Activated CD4-positive, alpha-beta T cell treated with anti-CD3 and anti-CD28 coated beads, Interleukin-2, amount 50 U/mL, for 48 hours (primary cell): ENCODE measurements around the gene RBM42.
"Not testable (repeated sequence)": the region's sequence is repeated elsewhere in the genome, so short reads cannot be mapped to it uniquely, and the experiment has no call there.

Experiments
- DNase-seq, 2 experiments: peaks; one replicate each; pipeline ENCODE4 v3.0.0-alpha.2; 2020

RBM42 gene, protein sequence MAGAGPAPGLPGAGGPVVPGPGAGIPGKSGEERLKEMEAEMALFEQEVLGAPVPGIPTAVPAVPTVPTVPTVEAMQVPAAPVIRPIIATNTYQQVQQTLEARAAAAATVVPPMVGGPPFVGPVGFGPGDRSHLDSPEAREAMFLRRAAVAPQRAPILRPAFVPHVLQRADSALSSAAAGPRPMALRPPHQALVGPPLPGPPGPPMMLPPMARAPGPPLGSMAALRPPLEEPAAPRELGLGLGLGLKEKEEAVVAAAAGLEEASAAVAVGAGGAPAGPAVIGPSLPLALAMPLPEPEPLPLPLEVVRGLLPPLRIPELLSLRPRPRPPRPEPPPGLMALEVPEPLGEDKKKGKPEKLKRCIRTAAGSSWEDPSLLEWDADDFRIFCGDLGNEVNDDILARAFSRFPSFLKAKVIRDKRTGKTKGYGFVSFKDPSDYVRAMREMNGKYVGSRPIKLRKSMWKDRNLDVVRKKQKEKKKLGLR

DNA sequence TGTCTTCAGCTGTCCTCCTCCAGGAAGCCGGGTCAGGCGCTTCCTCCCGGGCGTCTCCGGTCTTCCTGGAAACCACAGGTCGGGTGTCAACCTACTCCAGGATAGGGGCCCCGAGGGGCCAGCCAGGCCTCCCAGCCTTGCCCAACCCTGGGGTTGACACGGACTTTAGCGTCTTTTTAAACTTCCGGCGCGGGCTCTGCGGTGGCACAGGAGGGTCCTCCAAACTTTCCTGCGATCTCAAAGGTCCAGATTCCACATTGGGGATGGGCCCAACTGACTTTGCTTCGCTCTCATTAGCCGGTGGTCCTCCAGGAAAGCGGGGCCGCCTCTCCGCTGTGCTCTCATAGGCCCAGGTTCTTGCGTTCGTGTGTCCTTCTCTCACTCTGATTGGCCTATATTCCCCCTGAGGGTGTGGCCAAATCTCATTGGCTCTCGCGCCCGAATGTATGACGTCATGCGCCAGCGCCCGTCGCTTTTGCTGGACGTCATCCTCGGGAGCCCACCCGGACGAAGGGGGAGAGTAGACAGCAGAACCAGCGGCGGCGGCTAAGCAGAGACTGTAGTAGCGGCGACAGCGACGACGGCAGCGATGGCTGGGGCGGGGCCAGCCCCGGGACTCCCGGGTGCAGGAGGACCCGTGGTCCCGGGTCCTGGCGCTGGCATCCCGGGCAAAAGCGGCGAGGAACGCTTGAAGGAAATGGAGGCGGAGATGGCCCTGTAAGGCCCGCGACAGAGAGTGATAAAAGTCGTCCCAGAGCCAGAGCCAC lies at the start of gene RBM42:
TSS of gene RBM42 (plus strand) at position 472 of the 767 bp plus-strand sequence. CDS start at position 590, 118 bp downstream.
- DNase-seq = peak; percentile 96 to 97

GRCh38 chr19:35582760-35583159 lies 46.1 kb upstream of the RBM42 start:
- no peak for DNase-seq

DNA sequence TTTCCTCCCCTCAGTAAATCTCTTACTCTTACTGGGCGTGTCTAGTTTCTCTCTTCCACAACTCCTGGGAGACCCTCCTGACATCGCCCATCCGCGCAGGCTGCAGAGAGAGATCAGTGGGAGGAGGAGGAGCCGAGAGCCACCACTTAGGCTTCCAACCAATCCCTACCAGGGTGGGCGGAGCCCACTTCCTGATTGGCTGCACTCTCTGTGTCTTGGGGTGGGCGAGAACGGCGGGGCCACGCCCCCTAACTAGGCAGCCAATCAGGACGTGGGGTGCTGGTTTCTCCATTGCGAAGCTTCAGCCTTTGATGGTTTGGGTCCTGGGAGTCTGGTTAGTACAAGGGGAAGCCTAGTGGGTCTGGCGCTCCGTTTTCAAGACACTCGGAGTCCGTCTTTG lies 43.0 kb upstream of the RBM42 start, which contains the start of gene PMIS2:
TSS of gene PMIS2 (plus strand) at position 326 of the 400 bp plus-strand sequence. CDS start 87 bp downstream, outside the sequence.
- DNase-seq = peak in 1 of 2 experiments; percentile 16

DNA sequence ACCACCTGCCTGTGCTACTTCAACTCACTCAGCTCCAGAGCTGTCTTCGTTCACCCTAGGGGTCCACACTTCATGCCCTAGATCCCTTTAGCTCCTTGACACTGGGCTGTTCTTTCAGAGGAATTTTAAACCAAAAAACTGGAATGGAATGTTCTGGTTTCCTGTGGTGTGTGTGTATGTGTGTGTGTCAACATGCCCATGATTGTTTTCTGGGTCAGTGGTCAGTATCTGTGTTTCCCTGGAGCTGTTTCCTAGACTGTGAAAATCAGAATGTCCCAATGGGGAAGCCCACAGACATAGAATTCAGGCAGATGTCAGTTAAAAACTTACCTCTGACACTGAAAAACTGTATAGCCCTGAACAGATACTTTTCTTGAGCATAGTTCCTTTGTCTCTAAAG lies 41.5 kb upstream of the RBM42 start:
- no peak for DNase-seq

DNA sequence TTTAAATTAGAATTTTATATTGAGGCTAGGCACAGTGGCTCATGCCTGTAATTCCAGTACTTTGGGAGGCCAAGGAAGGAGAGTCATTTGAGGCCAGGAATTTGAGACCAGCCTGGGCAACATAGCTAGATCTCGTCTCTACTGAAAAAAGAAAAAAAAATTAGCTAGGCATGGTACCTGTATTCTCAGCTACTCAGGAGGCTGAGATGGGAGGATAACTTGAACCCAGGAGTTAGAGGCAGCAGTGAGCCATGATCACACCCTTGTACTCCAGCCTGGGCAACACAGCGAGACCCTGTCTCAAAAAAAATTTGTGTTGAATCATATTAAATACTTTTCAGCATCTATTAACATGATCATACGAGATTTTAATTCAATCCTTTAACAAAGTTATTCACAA lies 38.0 kb upstream of the RBM42 start:
- no peak for DNase-seq

DNA sequence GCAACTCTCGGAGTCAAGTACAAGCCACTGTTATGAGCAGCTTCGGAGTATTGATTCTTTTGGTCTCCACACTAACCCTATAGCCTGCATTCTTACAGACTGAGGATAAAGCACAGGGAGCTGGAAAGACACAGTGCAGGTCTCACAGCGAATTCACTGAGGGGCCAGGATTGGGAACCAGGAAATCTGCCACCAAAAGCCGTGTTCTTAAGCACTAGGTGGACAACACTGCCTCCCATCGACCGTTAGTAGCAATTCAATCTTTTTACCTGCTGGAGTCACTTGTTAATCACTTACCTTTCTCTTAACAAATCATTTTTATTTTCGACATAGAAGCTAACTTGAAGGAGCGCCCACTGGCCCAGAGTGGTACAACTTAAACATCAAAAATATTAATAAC lies 36.6 kb upstream of the RBM42 start:
- peak; percentile 16 to 24 for DNase-seq

DNA sequence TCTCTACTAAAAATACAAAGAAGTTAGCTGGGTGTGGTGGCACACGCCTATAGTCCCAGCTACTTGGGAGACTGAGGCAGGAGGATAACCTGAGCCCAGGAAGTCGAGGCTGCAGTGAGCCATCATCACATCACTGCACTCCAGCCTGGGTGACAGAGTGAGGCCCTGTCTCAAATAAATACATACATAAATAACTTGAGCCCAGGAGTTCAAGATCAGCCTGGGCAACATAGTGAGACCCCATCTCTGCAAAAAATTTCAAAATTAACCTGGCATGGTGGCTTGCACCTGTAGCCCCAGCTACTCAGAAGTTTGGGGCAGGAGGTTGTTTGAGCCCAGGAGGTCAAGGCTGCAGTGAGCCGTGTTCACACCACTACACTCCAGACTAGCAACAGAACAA lies 33.8 kb upstream of the RBM42 start:
- DNase-seq = not testable (repeated sequence)

DNA sequence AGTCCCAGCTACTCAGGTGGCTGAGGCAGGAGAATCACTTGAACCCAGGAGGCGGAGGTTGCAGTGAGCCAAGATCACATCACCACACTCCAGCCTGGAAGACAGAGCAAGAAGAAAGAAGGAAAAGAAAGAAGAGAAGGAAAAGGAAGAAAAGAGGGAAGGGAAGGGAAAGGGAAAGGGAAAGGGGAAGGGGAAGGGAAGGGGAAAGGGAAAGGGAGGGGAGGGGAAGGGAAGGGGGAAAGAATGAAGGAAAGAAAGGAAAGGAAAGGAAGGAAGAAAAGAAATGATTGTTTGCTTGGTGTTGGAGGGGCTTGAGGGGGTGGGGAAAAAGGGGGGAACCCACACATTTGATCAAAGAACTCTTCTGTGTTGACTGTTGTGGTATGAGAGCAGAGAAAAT lies 32.9 kb upstream of the RBM42 start:
- DNase-seq = no peak

DNA sequence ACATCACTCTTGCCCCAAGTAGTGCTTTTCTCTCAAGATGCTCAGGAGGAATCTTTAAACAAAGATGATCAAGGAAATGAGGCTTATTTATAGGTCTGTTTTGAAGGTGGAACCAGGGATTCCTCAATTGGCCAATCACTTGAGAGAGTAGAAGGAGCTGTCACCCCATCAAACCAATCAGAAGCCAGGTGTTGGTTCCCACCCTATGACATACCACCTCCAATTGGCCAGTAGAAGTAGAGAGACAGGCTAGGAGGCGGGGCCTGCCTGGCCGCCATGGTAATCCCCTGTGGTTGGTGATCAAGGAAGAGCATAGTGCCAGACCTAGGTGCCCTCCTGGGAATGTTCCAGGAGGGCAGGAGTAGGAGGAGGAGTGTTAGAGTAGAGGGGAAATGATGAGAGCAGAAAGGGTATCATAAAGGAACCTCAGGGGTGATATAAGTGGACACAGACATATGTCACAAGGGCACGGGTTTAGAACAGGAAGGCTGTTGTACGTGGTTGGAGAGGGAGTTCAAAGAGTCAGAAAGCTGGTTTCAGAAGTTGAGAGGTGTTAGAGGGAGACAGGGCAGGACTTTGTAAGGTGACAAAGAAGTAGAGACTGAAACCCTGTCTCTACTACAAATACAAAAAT lies 32.4 kb upstream of the RBM42 start:
- DNase-seq = peak; percentile 22 to 23

DNA sequence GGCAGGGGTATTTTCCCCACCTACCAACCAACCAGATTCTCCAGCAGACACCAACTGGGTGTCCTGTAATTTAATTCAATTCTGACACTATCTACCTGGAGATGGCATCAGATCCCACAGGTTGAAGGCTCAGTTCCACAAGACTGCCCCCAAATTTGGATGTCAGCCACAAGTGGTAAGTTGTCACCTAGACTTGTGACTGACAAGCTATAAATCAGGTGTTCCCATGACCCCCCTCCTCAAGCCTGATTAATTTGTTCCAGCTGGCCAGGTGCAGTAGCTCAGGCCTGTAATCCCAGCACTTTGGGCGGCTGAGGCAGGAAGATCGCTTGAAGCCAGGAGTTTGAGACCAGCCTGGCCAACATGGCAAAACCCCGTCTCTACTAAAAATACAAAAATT lies 26.9 kb upstream of the RBM42 start:
- DNase-seq = no peak

DNA sequence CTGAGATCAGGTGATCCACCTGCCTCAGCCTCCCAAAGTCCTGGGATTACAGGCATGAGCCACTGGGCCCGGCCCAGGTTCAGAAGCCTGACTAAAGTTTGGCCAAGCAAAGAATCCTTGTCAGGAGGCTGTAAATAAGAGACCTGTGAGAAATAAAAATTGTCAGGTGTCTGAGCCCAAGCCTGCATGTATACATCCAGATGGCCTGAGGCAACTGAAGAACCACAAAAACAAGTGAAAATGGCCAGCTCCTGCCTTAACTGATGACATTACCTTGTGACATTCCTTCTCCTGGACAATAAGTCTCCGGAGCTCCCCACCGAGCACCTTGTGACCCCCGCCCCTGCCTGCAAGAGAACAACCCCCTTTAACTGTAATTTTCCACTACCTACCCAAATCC lies 24.4 kb upstream of the RBM42 start:
- not testable (repeated sequence) for DNase-seq

- not testable (repeated sequence) for DNase-seq
Observed at GRCh38 chr19:35607170-35607569, 21.7 kb upstream of the RBM42 start.

DNA sequence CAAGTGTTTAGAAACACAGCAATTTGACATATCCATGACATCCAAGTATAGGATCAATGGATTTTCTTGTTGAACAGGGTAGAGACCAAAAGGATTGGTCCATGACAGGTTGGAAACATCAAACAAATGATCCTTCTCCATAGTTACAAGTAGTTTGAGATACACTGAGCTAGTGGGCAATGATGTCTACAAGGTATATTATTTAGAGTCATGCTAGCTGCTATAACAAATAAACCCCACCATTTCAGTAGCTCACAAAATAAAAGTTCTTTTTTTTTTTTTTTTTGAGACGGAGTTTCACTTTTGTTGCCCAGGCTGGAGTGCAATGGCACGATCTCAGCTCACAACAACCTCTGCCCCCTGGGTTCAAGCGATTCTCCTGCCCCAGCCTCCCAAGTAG lies 21.2 kb upstream of the RBM42 start:
- DNase-seq = no peak

GRCh38 chr19:35608251-35608650 lies 20.6 kb upstream of the RBM42 start:
- no peak for DNase-seq

DNA sequence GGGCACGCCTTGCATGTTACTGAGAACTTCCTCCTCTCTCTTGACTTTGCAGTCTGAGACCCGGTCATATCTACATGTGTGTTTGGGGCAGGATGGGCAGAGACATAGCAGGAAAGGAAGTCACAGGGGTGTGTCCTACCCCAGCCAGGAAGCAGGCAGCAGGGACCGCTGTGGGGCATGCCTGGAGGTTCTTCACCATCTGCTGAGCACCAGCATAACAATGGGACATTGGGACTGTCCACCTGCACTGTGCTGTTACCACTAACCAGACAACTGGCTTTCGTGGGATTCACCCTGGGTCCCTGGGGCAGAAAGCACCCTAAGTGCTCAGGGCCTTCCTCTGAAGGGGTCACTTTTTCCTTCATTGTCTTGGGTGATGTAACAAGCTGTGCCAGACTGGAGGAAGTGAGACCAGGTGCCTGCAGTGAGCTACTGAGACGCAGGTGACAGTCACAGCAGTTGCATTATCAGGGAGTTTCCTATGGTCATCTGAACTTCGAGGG lies 18.9 kb upstream of the RBM42 start:
- DNase-seq = peak; percentile 24 to 30

DNA sequence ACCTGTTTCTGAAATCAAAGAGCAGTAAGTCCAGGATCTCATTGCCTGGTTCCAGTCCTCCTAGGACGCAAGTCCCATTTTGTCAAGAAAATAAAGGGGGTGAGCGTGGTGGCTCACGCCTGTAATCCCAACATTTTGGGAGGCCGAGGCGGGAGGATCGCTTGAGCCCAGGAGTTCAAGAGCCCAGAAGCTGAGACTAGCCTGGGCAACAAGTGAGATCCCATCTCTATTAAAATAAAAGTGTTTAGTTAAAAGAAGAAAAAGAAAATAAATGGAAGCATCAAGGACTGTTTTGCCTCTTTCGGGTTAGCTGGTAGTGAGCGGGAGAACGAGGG lies 16.6 kb upstream of the RBM42 start:
- DNase-seq = no peak

DNA sequence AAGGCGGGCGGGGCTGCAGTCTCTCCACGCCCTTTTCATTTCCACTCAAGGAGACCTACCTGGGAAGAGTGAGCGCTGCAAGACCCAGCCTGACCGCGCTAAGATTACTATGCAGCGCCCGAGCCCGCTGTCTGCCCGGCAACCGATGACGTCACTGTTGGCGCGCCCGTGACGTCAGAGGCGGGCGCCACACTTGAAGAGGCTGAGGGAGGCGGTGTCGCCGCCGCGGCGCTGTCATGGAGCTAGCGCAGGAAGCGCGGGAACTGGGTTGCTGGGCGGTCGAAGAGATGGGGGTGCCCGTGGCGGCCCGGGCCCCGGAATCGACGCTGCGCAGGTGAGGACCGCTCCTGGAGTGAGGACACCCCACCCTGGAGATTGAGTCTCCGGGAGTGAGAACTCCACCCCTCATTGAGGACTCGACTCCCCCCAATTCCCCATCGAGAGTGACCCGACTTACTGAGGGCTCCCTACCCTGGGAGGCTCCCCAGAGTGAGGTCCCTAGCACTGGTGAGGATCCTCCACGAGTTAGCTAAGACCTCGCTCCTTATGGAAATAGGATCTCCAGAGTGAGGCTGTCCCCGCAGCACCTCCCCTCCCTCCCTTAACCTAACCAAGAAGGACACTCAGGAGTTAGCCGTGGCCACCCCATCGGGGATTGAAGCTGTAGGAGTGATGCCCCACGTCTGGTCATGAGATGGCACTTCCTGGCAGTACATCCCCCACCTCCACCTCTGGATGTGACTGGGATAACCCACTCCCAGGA lies 16.1 kb upstream of the RBM42 start, which contains the start of gene HAUS5:
TSS of gene HAUS5 (plus strand) at position 177 of the 763 bp plus-strand sequence. CDS start at position 237, 60 bp downstream.
- DNase-seq = peak; percentile 95

- no peak for DNase-seq
Observed at GRCh38 chr19:35613574-35613973, 15.3 kb upstream of the RBM42 start.

DNA sequence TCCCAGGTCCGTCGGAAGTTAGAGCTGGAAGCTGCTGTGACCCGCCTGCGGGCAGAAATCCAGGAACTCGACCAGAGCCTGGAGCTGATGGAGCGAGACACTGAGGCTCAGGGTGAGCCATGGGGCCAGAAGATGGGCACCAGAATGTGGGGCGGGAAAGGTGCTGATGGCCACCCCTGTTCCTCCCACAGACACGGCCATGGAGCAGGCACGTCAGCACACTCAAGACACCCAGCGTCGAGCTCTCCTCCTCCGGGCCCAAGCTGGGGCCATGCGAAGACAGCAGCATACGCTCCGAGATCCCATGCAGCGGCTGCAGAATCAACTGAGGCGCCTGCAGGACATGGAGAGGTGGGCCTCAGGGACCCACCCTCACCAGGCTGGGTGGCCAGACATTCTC lies 13.8 kb upstream of the RBM42 start:
- DNase-seq = no peak

- DNase-seq = no peak
Observed at GRCh38 chr19:35618857-35619256, 10.0 kb upstream of the RBM42 start.

DNA sequence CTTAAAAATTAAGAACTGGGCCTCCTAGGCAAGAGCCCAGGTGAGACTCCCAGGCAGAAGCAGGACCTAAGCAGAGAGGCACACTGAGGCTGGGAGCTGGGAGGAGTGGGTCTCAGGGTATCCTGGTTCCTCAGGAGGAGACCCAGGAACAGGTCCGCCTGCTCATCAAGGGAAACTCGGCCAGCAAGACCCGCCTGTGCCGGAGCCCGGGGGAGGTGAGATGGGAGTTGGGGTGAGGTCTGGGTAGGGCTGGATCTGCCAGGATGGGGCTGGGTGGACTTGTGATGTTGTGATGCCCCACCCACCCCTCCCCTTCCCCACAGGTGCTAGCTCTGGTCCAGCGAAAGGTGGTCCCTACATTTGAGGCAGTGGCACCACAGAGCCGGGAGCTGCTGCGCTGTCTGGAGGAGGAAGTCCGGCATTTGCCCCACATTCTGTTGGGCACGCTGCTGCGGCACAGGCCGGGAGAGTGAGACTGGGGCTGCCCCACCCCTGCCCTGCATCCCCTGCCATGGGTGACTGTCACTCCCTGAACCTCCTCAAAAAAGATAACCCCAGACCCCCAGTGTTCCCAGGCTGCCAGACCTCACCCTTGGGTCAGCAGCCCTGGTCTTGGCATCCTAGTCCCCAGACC lies 9.4 kb upstream of the RBM42 start:
- no peak for DNase-seq

GRCh38 chr19:35620001-35620400 lies 8.8 kb upstream of the RBM42 start:
- DNase-seq = no peak
